HG02870 (cell line): Measurements from ENCODE around the gene MAEA.
"Not testable (repeated sequence)": the region's sequence is repeated elsewhere in the genome, so short reads cannot be mapped to it uniquely, and the experiment has no call there.

Experiments
- ATAC-seq: cut with Tn5 transposase; IDR thresholded peaks from one replicate; pipeline ENCODE4 v1.9.1; 2021; ENCODE audit warnings: mild to moderate bottlenecking, moderate library complexity; ENCODE audit not compliant: unreplicated experiment

The MAEA gene

GRCh38 chr4:1277667-1278665 lies 11.7 kb upstream of the MAEA start:
- no peak for ATAC-seq

DNA sequence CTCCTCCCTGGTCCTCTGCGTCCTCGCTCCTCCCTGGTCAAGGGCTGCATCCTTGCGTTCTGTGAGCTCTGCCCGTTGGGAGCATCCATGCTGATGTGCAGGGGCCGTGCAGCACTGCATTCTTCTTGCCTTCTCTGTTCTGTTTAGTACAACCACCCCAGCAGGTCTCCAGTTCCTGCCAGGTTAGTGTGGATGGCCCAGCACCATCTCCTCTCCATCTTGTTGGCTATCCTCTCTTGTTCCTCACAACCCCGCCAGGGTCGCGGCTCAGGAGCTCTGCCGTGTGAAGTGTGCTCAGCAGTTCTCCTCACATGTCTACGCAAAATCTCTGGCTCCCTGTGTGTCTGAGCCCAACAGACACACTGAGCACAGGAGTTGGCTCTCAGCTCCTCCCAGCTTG lies 10.4 kb upstream of the MAEA start:
- no peak for ATAC-seq

DNA sequence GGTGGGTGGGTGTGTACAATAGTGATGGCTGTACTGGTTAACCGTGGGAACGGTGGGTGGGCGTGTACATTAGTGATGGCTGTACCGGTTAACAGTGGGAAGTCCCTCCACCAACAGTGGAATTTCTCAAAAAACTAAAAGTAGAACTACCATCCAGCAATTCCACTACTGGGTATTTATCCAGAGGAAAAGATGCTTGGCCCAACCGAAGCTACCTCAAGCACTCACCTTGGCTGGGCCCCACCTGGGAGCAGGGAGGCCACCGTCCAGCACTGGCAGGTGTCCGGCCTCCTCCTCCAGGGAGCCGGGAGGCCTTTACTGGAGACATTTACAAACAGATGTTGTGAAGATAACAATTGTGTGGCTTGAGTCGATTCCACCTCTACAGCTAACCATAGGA lies 6.0 kb upstream of the MAEA start:
- no peak for ATAC-seq

- ATAC-seq = no peak
These were observed 4.4 kb upstream of the MAEA start for GRCh38 chr4:1285151-1285789.

DNA sequence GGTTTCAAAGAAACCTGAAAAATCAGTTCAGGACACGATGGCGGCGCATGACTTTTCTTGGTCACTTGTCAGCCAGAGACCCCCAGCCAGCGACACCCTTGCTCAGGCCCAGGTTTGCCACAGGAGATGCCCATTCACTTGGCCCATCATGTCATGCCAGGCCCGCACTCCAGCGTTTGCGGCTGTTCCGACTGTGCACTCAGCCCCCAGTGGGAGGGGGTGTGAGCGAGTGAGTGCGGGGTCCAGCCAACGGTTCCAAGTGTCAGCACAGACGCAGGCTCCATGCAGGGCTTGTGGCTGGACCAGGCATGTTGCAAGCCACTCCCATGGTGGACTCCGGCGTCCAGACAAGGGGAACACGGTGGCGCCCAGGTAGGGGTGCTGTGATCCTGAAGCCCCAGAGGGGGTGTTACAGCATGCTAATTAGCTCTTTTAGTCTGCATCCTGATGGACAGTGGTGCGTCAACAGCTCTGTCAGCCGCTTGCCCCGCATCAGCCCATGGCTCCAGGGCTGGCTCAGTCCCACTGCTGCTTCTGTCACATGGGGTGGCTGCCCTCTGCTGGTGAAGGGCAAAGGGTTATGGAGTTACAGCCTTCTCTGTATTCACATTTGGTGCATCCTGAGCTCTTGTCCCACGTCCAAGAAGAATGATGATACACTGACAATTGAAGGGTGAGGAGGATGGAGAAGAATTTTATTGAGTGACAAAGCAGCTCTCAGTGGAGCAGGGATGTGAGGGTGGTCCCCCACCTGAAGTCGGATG lies 3.7 kb upstream of the MAEA start:
- no peak for ATAC-seq

- no peak for ATAC-seq
These were observed 905 bp upstream of the MAEA start for GRCh38 chr4:1288786-1289185.

DNA sequence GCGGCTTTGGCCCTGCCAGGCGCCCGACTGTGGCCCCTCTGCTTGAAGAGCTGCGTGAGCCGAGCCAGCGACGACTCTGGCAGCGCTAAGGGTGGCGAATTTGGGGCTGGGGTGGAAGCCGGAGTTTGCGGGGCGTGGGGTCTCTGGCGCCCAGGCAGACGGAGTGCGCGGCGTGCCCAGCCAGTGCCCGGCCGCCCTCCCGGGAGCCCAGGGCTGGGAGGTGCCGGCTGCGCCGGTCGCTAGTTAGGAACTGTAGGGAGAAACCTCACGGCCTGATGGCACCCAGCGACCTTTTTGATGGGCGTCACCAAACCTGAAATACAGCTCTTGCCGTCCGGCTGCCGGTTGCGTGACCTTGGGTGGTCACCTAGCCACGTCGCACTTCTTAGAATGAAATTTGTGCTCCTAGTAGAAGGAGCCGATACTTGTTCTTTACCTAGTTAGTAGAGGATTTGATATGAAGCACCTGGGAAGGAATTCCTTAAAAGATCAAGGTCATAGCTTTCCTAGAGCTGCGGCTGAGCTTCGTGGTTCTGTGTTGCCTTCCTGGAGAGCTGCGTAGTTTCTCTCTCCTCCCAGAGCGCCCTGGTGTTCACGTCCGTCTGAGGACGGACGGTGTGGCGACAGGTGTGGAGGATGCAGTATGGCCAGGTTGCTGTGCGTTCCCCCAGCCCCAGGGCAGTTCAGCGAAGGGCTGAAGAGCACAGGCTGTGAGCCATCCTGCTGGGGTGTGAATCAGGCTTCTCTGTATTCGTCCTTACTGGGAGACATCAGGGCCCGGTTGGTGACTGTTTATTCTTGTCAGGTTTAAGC lies 680 bp downstream of the MAEA start:
- ATAC-seq = no peak

- ATAC-seq = no peak
These were observed 1.4 kb downstream of the MAEA start for GRCh38 chr4:1291091-1291490.

DNA sequence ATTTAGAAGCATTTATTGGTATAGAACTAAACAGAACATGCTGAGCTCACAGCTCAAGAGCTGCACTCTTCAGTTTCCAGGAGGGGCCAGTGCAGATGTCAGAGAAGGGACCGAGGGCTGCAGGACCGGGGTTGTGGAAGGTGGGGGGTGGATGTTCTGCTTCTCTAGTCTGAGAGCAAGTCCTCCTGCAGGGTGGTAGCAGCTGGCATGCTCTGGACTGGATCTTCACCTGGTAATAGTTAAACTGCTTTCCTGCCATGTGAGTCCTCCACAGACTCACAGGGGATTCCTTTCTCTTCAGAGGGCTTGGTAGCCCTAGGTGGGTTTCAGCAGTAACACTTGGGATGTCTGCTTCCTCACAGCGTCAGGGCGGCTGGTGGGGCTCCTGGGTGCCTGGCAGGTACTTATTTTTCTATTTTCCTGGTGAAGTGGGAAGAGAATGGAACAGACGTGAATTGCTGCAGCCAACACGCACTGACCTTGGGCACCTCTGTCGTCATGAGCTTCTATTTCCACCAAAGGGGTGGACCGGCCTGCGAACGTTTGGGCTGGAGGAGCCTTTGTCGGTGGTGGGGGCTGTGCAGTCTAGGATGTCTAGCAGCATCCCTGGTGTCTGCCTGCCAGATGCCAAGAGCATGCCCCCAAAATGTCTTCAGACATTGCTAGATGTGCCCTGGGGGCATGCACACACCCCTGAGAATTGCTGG lies 2.5 kb downstream of the MAEA start:
- no peak for ATAC-seq

GRCh38 chr4:1292703-1293011 lies 3.0 kb downstream of the MAEA start:
- not testable (repeated sequence) for ATAC-seq

DNA sequence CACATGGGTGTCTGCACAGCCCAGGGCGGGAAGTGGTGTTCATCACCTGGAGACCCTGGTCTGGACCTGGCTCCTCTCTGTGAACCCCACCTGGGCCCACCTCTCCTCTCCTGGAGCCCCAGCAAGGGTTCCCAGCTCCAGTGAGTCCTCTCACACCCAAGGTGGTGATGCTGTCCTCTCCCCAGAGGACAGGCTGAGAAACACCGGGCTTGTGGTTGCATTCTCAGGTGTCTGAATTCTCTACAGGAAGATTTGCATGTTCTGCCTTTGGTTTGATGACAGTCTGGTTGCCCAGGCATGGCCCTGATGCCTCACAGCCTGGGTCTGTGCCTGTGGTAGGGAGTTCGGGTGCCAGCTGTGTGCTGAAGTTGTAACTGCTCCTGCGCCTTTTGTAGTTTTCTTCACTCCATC lies 3.8 kb downstream of the MAEA start:
- no peak for ATAC-seq

GRCh38 chr4:1293991-1294390 lies 4.3 kb downstream of the MAEA start:
- ATAC-seq = no peak

- ATAC-seq = no peak
These were observed 4.7 kb downstream of the MAEA start for GRCh38 chr4:1294424-1294823.

DNA sequence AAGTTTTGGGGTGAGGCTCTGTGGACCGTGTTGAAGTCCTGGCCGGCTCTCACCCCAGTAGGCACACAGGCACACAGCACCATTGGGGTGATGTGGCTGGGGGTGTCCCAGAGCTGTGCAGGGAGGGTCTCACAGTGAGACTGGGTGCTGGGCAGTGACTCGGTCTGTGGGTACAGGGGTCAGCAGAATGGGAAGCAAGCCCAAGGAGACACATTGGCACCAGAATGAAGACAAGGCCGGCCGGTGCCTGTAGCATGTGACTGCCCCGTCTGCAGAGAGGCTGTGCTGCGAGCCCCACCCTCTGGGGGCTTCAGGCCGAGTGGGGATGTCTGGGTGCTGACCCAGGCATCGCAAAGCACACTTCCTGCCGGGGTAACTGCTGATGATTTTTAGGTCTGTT lies 5.2 kb downstream of the MAEA start:
- ATAC-seq = no peak

GRCh38 chr4:1295405-1296055 lies 5.8 kb downstream of the MAEA start:
- no peak for ATAC-seq

DNA sequence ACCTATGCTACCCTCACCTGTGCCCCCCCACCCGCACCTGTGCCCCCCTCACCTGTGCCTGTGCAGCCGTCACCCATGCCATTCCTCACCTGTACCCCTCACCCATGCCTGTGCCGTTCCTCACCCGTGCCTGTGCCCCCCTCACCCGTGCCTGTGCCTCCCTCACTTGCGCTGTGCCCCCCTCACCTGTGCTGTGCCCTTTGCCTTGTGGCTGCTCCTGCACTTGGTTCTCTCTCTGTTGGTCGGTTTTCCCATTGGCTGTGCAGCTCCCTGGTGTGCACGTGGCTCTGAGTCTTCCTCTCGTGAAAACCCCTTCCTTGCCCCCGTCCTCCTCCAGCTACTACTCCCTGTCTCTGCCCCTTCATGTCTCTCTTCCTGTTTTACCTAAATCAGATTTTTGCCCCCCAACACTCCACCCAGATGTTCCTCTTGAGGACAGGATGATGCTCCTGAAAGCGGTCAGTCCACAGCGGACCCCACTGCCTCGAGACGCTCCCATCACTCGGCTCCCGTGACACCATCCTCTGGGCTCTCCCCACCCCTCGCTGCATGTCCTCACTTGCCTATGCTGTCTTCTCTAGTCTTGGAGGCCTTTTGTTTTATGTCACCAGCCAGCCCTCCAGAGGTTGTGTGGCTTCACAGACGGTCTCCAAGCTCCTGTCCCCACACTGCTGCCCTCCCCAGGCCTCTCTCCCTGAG lies 6.8 kb downstream of the MAEA start:
- no peak for ATAC-seq

- ATAC-seq = no peak
These were observed 7.3 kb downstream of the MAEA start for GRCh38 chr4:1297023-1297395.

DNA sequence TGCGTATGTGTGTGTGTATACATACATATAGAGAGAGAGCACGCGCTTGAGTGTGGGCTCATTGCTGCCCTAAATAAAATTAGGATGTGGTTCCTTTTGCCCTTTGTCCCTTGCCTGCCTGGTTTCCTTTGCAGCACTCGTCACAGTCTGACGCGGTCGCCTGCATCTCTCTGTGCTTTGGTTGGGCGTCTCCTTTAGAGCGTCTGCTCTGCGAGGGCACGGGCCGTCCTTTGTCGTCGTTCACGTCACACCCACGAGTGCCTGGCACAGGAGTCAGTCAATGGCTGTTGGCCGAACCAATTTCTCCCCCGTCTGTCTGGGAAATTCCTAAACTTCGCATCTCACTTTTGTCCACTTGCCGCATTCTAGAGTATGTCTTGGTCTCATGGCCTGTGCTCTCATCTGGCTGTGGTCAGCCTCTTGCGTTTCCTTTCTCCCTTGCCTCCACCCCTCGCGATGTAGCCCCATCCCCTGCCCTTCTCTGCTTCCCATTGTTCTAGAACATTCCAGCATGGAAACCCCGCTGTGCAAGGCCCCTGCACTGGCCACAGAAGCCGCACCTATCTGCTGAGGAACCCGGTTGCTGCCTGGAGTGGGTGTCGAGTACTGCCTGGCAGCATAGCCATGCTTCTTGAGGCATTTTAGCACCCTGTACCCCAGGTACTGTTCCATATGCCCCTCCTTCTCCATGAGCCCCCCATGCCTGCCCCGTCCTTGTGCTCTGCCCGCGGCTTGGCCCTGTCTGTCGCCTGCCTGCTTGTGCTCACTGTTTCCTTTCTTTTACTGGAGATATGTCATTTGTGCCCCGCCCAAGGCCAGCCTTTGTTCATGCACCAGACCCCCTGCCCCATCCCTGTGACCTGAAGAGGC lies 8.0 kb downstream of the MAEA start:
- ATAC-seq = no peak
